ENCODE measurements around the gene MORN1.

The MORN1 gene

GRCh38 chr1:2384941-2385481 lies 6.3 kb downstream of the MORN1 start:
- DNase-seq (ENCODE audit: low read depth): no peak

- DNase-seq (ENCODE audit: low read depth): no peak
These were observed 7.1 kb downstream of the MORN1 start for GRCh38 chr1:2384130-2384860.

- DNase-seq (ENCODE audit: low read depth): no peak
These were observed 7.8 kb downstream of the MORN1 start for GRCh38 chr1:2383576-2383975.

- no peak for DNase-seq (ENCODE audit: low read depth)
These were observed 8.6 kb downstream of the MORN1 start for GRCh38 chr1:2382621-2383361.

GRCh38 chr1:2381741-2382620 lies 9.4 kb downstream of the MORN1 start:
- DNase-seq (ENCODE audit: low read depth): peak; percentile 61

- no peak for DNase-seq (ENCODE audit: low read depth)
These were observed 10.3 kb downstream of the MORN1 start for GRCh38 chr1:2380816-2381591.

- DNase-seq (ENCODE audit: low read depth): no peak
These were observed 11.5 kb downstream of the MORN1 start for GRCh38 chr1:2379733-2380404.

GRCh38 chr1:2378956-2379732 lies 12.2 kb downstream of the MORN1 start:
- DNase-seq (ENCODE audit: low read depth): no peak

GRCh38 chr1:2378441-2378851 lies 12.9 kb downstream of the MORN1 start:
- no peak for DNase-seq (ENCODE audit: low read depth)

- no peak for DNase-seq (ENCODE audit: low read depth)
These were observed 13.5 kb downstream of the MORN1 start for GRCh38 chr1:2377751-2378440.

GRCh38 chr1:2376931-2377672 lies 14.3 kb downstream of the MORN1 start:
- no peak for DNase-seq (ENCODE audit: low read depth)

- no peak for DNase-seq (ENCODE audit: low read depth)
These were observed 15.1 kb downstream of the MORN1 start for GRCh38 chr1:2376261-2376741.

- no peak for DNase-seq (ENCODE audit: low read depth)
These were observed 15.5 kb downstream of the MORN1 start for GRCh38 chr1:2375923-2376260.

- no peak for DNase-seq (ENCODE audit: low read depth)
These were observed 16.0 kb downstream of the MORN1 start for GRCh38 chr1:2375246-2375922.

- no peak for DNase-seq (ENCODE audit: low read depth)
These were observed 16.9 kb downstream of the MORN1 start for GRCh38 chr1:2374252-2375155.

GRCh38 chr1:2373551-2374251 lies 17.7 kb downstream of the MORN1 start:
- no peak for DNase-seq (ENCODE audit: low read depth)

Data from stimulated activated CD4-positive, alpha-beta T cell treated with anti-CD3 and anti-CD28 coated beads, Interleukin-2, amount 100 ng/mL, for 4 hours (primary cell).